Inflammatory macrophage treated with lipopolysaccharide for 1 hour (primary cell): Measurements from ENCODE around the gene CDKL5.

Experiments used
- DNase-seq, 2 donors: peaks; one replicate each; pipeline ENCODE4 v3.0.0-alpha.2; 2020 to 2022

The CDKL5 gene

DNA sequence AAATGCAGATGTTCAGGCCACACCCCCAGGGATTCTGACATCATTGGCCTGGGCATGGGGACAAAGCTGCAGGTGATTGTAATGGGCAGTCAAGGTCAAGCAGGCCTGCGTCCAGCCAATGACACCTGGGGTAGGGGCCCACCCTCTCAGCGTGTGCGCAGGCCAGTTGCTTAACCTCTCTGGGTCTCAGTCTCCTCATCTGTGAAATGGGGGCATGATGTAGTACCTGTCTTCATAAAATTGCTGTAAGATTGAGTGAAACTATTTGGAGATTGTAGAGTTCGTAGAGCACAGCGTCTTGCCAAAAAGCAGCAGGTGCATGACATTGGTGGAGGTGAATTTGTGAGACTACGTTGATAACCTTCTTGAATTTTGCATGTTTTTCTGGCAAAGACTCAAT, 225.3 kb downstream of the CDKL5 start:
- no peak for DNase-seq

- DNase-seq: no peak
Observed at GRCh38 chrX:18652636-18653035, 227.2 kb downstream of the CDKL5 start.

DNA sequence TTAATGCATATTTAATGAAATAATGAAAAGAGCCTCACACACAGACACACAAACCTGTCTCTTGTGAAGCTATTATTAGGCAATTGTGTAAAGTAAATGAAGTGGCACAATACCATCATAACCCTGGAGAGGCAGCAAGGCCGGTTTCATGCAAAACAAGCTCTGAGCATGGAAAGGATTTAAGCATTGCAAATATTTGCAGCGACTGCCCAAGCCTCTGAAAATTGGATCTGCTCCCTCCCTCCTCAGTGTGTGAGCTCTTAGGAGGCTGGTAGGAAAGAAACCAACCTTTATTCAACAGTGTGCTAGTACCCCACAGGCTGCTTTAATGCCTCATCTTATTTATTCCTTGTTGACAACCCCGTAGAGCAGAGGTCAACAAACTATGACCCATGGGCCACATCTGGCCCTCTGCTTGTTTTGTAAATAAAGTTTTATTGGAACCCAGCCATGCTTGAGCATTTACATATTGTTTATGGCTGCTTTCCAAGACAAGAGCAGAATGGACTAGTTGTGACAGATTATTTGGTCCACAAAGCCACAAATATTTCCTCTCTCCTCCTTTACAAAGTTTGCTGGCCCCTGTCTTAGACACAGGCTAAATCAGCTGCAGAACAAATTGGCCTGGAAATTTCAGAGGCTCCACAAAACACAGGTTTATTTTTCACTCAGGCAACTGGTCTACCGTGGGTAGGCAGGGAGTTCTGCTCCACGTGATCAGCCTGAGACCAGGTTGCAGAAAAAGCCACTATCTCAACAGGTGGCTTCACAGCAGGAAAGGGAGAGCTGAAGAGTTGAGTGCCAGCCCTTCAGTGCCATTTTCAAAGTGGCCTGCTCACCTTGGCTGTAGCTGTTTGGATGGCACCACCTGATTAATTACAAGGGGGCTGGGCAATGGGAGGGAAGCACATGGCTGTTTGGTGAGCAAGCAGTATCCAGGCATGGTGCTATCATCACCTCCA, 229.7 kb downstream of the CDKL5 start:
- DNase-seq: no peak

DNA sequence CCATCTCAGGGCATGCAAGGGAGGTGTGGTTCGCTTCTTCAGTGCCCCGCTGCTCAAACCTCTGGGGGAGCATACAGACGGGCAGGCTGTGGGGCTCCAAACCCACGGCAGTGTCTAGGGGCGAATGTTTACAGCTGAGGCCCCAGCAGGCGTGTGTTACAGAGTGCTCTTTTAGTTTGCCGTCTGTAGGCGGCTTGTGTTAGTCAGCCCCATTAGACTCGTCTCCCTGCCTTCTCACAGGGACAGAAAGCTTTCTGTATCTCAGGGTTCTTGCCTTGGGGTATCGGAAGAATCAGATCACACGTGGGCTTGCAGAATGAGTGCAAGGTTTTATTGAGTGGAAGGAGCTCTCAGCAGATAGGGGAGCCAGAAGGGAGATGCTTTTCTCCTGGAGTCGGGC, 235.9 kb downstream of the CDKL5 start:
- no peak for DNase-seq

DNA sequence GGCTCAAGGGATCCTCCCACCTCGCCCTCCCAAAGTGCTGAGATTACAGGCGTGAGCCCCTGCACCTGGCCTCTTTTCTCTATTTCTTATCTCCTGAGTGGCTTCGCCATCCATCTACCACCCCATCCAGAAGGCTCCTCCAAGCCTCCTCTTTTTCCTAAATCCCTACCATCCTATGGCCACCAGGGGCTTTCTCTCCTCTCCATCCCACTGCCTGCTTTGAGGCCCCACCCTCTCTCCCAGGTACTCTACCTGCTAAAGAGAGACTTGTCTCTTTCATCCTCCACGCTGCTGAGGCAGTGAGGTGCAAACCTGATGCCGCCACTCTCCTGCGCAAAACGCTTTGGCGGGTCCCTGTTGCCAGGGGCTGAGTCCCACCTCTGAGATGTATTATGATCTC, 239.5 kb downstream of the CDKL5 start:
- DNase-seq: no peak

DNA sequence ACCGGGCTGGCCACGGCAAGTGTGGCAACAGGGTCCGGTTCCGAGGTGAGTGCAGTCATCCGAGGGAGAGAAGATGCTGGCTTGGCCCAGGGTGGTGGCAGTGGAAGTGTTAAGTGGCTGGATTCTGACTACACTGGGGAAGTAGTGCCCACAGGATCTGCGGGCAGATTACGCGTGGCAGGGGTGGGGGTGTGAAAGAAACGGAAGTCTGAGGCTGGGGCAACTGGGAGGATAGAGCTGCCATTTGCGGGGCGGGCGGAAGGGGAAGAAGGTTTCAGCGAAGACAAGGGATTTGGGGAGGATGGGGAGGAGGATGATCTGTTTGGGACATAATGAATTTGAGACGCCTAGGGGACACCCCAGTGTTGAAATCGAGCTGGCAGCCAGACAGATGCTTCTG, 241.2 kb downstream of the CDKL5 start:
- DNase-seq: peak; percentile 40 to 64

DNA sequence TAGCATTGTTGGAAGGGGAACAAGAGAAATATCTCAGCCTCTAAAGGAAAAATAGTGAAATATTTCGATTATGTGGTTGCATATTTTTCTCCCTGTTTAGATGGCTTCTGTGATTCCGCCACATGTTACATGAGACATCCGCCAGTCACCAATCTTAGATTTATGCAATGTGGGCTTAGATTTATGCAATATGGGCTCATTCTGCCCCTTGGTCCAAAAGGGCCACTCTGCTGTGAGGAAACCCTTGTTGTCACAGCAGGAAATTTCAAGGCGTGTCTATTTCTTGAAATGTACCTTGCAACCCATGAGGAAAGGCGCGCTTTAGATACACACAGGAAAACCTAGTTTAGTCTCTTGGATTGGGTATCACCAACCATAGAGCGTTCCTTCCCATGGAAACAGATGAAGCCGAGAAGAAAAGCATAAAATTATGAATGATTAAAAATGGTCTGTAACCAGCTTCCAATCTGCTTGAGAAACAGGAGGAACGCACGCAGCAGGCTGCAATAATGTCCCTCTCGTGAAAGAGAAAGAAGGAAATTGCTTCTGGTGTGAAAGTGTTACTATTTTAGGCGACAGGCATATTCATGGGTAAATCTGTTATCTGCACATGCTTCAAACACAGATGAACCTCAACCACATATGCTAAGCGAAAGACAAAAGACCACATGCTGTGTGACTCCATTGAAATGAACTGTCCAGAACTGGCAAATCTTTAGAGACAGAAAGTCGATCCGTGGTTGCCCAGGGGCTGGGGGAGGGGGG, 242.8 kb downstream of the CDKL5 start:
- peak; percentile 77 to 78 for DNase-seq

- DNase-seq: no peak
Observed at GRCh38 chrX:18672008-18672407, 246.6 kb downstream of the CDKL5 start, which contains the start of gene RS1. Gene RS1 (minus strand): TSS chrX:18672108. CDS start chrX:18672068, 40 bp downstream.

DNA sequence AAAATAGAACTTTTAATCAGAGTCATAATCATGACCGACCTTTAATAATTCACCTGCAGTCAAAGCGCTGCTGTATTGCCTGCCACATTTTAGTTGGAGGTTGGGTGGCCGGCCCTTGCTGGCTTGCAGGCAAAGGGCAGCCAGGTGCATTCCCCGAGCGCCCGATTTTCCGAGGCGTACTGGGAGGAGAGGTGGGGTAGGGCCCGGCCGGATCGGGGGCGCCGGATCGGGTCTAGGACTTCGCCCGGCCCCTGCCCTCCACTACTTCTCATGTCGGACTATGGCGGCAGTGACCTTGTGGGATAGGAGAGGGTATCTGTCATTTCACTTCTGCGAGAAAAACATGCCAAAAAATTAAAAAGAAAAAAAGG, 249.0 kb downstream of the CDKL5 start:
- no peak for DNase-seq

GRCh38 chrX:18674788-18675735, 249.7 kb downstream of the CDKL5 start:
- peak; percentile 62 to 95 for DNase-seq

- no peak for DNase-seq
Observed at GRCh38 chrX:18676050-18676449, 250.6 kb downstream of the CDKL5 start.

- DNase-seq: no peak
Observed at GRCh38 chrX:18676470-18676869, 251.1 kb downstream of the CDKL5 start.

DNA sequence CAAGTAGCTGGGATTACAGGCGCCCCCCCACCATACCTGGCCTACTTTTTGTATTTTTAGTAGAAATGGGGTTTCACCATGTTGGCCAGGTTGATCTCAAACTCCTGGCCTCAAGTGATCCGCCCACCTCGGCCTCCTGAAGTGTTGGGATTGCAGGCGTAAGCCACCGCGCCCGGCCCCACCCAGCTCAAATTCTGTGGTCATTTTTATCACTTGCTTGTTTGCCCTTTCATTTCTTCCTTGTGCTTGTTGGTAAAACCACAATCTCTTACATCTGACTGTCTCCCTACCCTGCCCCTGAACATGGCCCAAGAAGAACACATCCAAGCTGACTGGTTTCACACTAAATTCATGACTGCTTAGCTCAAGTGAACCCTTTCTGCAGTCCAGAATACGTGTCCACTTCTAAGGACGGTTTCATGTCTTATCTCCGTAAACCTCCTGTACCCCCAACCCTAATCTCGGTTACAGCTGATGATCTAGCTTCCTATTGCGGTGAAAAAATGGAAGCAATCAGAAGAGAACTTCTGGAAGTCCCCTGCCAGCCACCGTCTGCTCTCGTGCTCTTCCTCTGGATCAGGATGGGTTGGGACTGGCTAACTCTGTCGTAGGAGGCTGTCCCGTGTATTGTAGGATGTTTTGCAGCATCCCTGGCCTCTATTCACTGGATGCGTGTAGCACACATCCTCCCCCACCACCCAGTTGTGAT, 251.9 kb downstream of the CDKL5 start:
- peak; percentile 19 to 73 for DNase-seq

- DNase-seq: no peak
Observed at GRCh38 chrX:18681996-18682395, 256.6 kb downstream of the CDKL5 start.

DNA sequence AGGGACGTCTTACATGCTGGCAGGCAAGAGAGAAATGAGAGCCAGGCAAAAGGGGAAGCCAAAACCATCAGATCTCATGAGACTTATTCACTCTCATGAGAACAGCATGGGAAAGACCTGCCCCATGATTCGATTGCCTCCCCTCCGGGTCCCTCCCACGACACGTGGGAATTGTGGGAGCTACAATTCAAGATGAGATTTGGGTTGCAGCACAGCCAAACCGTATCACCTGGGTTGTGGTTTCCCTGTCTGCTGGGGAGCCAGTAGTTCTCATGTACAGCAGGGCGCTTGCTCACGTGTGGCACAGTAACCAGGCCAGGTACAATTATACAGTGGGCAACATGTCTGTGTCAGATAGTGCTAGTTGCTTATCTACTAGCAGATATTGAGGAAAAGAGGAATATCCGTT, 257.6 kb downstream of the CDKL5 start:
- peak; percentile 25 to 64 for DNase-seq

- DNase-seq: peak in 1 of 2 donors; percentile 12
Observed at GRCh38 chrX:18687856-18688495, 262.6 kb downstream of the CDKL5 start.

DNA sequence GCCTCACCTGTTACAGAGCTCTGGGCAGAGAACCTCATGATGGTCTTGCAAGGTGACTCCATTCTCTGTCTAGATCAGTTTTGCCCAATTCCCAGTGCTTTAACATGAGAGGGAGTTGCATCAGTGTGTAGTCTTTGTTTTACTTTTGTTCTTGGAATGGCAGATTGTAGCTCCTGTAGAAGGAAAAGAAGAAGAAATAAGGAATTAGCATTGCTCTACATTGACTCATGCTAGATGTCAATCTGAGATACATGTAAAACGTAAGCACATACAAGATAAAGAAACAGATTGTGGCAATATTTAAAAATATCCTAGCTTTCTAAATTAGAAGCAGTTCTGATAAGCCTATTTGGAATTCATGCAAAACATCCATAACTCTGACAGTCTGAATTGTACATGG, 266.0 kb downstream of the CDKL5 start:
- DNase-seq: no peak

DNA sequence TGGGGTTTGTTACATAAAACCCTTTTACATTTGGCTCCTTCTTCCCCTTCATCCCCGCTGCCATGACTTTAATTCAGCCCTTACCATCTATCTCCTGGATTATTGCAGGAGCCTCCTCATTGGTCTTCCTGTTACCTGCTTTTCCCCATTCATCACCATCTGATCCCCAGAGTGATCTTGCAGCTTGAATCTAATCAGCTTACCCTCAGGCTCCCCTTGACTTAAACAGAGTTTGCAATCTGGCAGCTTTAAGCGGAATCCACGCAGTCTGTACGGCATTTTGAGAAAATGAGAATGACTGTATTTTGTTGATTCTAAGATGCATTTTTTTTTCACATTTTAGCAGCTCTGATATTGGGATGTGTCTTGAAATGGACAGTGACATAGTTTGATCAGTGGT, 267.1 kb downstream of the CDKL5 start:
- no peak for DNase-seq

DNA sequence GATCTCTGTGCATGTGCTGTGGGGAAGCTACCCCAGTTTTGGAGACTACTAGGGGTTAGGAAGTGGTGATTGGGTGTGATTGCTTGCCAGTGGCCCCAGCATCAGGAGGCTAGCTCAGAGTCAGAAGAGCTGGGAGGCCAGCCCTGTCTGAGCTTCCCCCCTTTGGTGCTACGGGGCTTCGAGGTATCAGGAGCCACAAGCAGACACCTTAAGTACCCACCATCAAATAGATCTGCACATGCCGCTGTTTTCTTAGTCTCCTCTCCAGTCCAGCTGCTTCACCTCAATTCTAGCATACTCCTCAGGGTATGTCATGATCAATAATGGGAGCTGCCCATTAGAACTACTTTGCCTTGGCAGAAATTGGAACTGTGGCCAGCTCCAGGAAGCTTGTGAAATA, 271.2 kb downstream of the CDKL5 start:
- DNase-seq: no peak

DNA sequence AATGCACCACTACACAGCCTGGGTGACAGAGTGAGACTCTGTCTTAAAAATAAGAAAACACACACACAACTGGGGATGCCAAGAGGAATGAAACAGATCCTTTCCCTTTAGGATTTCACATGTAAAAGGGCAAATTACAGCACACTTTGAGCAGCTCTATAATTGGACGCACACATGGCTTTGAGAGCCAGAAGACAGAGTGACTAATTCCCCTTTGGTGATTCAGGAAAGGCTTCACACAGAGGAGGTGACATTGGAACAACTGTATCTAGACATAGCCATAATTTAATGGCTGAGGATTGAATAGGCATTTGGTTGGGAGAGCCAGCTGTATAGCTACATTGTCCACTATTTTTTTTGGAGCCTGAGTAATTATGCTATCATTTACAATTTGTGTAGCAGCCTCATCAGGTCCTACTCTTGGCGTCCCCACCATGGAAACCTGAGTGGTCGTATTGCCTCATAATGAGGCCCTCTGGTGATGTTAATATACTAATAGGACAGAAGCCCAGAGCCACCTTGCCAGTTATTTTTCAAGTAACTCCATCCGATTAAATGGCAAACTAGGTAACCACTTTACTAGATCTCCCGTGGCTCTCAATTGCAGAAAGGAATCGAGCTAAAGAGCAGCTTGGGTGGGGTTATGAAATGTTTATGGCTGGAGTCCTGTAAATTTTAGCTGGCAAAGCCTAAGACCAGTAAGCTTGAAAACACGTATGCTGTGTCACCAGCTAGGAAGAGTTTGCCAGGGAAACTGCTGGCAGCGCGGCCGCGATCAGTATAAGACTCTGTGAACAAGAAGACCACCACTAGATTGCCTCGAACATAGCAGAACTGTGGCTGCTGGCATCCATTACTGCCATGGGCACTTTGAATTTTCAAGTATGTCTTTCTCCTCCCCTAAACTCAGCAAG, 273.6 kb downstream of the CDKL5 start:
- no peak for DNase-seq
